GM21381 (cell line): ENCODE measurements around the gene SPINDOC.
A peak's percentile ranks its signal among the peaks of the same experiment; 100 is the strongest.
"Not testable (repeated sequence)": the region's sequence is repeated elsewhere in the genome, so short reads cannot be mapped to it uniquely, and the experiment has no call there.

Experiments used
- ATAC-seq: cut with Tn5 transposase; IDR thresholded peaks from one replicate; pipeline ENCODE4 v1.9.1; 2021; ENCODE audit warnings: mild to moderate bottlenecking, moderate library complexity; ENCODE audit not compliant: unreplicated experiment

The SPINDOC gene

GRCh38 chr11:63850920-63851319 is 37.7 kb downstream of the SPINDOC start:
- ATAC-seq, result no peak

GRCh38 chr11:63851364-63851763 is 38.1 kb downstream of the SPINDOC start:
- no peak for ATAC-seq

GRCh38 chr11:63853476-63853875 is 40.2 kb downstream of the SPINDOC start:
- no peak for ATAC-seq

GRCh38 chr11:63854696-63855095 is 41.4 kb downstream of the SPINDOC start:
- ATAC-seq, result no peak

GRCh38 chr11:63855975-63856374 is 42.7 kb downstream of the SPINDOC start:
- ATAC-seq, result no peak

- no peak for ATAC-seq
Observed at GRCh38 chr11:63858628-63859550, 45.6 kb downstream of the SPINDOC start.

- no peak for ATAC-seq
Observed at GRCh38 chr11:63862923-63863322, 49.7 kb downstream of the SPINDOC start.

- not testable (repeated sequence) for ATAC-seq
Observed at GRCh38 chr11:63863620-63864019, 50.4 kb downstream of the SPINDOC start.

GRCh38 chr11:63866211-63866610 is 53.0 kb downstream of the SPINDOC start:
- peak; percentile 74 for ATAC-seq

GRCh38 chr11:63867511-63867910 is 54.3 kb downstream of the SPINDOC start:
- ATAC-seq, result no peak

- ATAC-seq, result no peak
Observed at GRCh38 chr11:63868399-63869064, 55.3 kb downstream of the SPINDOC start.

GRCh38 chr11:63869171-63869591 is 55.9 kb downstream of the SPINDOC start:
- no peak for ATAC-seq

GRCh38 chr11:63869683-63870082 is 56.4 kb downstream of the SPINDOC start:
- ATAC-seq, result no peak

- no peak for ATAC-seq
Observed at GRCh38 chr11:63870351-63871140, 57.3 kb downstream of the SPINDOC start.

GRCh38 chr11:63871962-63872799 is 58.9 kb downstream of the SPINDOC start:
- ATAC-seq, result peak; percentile 94

GRCh38 chr11:63872800-63873197 is 59.5 kb downstream of the SPINDOC start:
- ATAC-seq, result no peak

- no peak for ATAC-seq
Observed at GRCh38 chr11:63873311-63873710, 60.1 kb downstream of the SPINDOC start.

- no peak for ATAC-seq
Observed at GRCh38 chr11:63874511-63874910, 61.3 kb downstream of the SPINDOC start.

GRCh38 chr11:63875506-63876065 is 62.3 kb downstream of the SPINDOC start:
- ATAC-seq, result no peak

GRCh38 chr11:63876616-63877015 is 63.4 kb downstream of the SPINDOC start:
- no peak for ATAC-seq
